CD4-positive, alpha-beta T cell treated with Interleukin-6 for 4 hours (primary cell): ENCODE data around the gene SHROOM1.
"Not testable (repeated sequence)": the region's sequence is repeated elsewhere in the genome, so short reads cannot be mapped to it uniquely, and the experiment has no call there.

ENCODE experiments used
- DNase-seq: peaks from one replicate; pipeline ENCODE4 v3.0.0-alpha.2; 2020; ENCODE audit warnings: mixed read lengths

Gene SHROOM1

DNA sequence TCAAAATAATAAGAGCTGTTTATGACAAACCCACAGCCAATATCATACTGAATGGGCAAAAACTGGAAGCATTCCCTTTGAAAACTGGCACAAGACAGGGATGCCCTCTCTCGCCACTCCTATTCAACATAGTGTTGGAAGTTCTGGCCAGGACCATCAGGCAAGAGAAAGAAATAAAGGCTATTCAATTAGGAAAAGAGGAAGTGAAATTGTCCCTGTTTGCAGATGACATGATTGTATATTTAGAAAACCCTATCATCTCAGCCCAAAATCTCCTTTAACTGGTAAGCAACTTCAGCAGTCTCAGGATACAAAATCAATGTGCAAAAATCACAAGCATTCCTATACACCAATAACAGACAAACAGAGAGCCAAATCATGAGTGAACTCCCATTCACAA, 26.2 kb downstream of the SHROOM1 start:
- not testable (repeated sequence) for DNase-seq

DNA sequence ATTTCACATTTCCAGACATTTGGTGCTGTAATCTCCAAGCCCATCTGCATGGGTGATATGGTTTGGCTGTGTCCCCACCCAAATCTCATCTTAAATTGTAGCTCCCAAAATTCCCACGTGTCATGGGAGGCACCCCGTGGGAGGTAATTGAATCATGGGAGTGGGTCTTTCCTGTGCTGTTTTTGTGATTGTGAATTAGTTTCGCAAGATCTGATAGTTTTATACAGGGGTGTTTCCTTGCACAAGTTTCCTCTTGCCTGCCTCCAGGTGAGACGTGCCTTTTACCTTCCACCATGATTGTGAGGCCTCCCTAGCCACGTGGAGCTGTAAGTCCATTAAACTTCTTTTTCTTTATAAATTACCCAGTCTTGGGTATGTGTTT, 27.8 kb downstream of the SHROOM1 start:
- not testable (repeated sequence) for DNase-seq

DNA sequence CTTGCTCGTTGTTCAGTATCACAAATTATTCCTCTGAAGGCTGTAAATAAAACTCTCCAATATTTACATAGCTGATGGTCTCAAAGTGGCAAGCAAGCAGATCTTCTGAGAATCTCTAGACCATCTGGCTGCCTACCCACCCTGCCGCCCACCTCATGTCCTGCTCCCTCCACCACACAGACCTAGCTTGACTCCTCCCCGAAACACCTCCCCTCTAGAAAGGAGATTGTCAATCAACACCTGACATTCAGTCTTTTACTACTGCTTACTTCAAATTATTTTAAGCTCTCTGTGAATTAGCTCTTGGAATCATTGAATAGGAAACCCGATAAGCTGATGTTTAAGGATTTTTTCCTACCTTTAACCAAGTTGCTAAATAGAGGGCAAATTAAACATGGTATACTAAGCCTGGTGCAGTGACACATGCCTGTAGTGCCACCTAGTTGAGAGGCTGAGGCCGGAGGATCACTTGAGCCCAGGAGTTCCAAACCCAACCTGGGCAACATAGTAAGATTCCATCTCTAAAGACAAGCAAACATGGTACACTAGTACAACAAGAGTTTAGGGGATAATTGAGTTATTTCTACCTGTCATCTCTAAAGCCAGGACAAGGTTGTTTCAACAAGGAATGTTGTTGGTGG, 28.3 kb downstream of the SHROOM1 start:
- no peak for DNase-seq

DNA sequence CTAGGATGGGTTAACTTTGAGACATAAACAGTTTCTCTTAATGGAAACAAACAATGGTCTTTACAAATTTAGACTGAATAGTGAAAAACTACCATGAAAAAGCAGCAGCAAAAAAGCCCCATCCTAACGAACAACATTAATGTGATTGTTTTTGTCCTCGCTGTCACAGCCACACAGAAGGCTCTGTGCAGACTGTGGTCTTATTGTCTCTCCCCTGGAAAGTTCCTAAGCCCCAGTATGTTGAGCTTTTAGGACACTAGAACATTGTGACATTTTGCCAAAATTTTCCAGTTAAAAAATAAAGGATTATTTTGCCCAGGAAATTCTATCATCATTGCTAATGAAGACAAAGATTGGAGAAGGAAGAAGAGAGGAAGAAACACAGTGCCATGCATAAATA, 29.9 kb downstream of the SHROOM1 start:
- DNase-seq: no peak

DNA sequence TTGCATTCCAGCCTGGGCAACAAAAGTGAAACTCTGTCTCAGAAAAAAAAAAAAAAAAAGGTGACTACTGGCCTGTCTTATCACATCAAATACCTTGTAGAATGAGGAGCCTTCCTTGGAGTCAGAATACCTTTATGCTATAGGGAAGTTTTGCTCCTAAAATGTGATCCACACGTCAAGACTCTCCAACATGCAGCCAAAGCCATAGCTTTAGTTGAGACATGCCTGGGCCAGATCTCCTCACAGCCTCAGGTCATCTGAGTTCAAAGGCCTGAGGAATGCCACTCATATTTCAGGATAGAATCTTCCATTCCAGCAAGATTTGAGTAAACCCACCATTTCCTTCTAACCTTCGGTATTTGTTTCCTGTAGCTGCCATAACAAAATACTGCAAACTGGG, 31.1 kb downstream of the SHROOM1 start:
- no peak for DNase-seq

DNA sequence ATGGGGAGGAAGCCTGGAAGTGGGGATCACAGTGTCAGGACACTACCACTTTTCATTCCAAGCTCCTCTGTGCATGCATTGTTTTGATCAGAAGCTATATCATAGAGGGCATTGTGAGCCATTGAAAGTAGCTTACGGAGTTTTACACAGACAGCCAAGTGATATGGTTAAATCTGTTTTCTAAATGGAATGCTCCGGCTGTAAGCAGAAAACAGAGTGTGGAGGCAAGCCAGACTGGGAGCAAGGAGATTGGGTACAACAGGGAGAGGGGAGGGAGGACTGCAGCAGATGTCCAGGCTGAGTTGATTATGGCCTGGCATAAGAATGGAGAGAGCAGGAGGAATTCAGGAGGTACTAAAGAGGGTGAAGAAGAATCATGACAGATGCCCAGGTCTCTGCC, 32.8 kb downstream of the SHROOM1 start:
- DNase-seq: no peak

DNA sequence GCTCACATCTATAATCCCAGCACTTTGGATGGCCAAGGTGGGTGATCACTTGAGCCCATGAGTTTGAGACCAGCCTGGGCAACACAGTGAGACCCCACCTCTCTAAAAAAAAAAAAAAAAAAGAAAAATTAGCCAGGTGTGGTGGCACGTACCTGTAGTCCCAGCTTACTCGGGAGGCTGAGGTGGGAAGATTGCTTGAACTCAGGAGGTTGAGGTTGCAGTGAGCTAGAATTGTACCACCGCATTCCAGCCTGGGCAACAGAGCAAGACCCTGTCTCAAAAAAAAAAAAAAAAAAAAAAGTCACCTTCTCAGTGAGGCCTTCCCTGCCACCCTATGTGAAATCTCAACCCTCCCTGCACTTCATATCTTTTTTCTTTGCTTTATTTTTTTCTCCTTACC, 39.4 kb downstream of the SHROOM1 start:
- no peak for DNase-seq

DNA sequence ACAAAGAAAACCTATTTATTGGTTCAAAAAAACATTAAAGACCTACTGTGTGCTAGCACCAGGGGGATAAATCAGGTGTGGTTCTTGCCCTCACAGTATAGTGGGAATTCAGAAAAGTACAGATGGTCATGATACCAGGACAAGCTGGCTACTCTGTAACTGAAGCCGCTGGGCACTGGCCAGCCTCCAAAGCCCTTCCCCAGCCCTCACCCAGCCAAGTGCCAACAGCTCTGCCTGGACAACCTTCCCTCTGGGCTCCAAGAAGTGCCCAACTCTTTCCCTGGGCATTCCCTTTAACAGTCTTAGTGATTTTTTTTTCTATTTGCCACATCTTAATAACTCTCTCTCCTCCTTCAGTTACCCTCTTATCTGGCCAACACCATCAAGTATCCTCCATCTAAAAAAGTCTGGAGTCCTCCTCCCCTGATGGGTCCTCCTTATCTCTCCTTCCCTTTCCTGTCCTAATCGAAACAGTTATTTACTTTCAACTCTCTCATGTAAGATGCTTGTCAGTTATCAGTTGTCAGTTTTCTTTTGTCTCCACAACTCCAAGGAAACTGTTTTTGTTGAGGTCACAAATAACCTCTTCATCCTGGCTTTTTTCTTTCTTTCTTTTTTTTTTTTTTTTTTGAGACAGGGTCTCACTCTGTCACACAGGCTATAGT, 40.1 kb downstream of the SHROOM1 start:
- no peak for DNase-seq

DNA sequence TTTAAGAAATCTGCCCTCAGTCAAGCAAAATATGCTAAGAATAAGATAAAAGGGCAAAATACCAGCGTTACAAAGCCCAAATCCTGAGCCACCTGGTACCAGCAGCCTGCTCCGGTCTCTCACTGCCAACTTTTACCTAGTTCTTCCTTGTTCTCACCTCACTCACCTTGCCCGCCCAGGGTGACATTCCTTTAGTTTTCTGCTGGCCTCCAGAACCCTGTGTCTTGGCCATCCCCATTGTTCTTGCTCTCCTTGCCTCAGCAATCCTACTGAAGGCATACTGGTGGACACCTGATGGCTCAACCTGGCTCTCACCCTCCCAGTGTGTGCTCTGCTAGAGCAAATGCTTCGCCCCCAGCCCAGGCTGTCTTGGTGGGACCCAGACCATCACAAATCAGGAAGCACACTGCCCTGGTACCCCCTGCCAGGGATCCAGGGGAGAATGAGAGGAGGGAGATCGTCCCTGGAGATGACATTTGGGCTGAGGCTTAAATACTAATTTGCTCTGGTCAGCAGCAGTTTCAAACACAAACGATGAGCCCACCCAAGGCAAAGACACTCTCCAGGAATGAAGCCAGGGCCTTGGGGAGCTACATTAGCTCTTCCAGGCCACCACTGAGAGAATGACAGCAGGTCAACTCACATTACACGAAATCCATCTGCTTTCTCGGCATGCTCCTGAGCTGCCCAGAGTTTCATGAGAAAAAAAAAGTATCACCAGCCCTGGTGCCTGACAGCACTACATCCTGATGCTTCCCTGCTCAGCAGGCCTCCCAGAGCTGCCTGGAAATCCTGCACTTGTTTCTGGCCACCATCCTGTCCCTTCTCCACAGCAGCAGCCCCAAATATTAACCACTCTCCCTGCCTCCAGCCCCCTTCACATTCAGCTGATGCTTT, 41.2 kb downstream of the SHROOM1 start:
- DNase-seq: no peak

DNA sequence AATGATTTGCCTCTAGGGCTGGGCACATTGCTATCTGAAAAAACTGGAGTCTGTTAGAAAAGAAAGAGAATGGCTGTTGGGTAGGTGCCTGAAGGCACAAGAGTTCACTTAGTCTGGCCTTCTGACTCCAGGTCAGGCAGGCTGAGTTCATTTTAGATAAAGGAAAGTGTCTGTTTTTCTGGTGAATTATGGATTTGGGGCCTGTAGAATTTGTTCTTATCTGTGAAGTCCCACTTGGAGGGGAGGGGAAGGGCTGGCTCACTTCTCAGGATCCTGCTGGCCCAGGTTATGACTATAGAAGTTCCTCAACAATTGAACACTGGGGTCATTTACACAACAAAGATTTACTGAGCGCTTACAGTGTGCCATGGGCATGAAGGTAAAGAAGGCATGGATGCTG, 41.9 kb downstream of the SHROOM1 start:
- DNase-seq: no peak

DNA sequence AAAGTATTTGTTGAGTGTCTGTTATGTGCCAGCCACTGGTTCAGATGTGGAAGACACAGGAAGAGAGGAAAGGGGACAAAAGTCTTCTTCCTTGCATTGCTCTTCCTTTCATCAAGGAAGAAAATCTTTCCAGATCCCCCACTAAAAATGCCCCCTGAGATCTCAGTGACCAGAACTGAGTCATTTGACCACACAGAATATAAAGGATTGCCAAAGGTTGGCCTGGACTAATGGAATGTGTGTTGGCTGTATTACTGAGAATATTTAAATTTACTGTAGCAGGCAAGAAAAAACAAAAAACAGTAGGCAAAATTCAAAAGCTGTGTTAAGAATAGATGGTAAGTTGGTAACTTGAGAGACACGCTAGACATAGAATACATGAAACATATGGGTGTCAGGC, 43.4 kb downstream of the SHROOM1 start:
- no peak for DNase-seq

DNA sequence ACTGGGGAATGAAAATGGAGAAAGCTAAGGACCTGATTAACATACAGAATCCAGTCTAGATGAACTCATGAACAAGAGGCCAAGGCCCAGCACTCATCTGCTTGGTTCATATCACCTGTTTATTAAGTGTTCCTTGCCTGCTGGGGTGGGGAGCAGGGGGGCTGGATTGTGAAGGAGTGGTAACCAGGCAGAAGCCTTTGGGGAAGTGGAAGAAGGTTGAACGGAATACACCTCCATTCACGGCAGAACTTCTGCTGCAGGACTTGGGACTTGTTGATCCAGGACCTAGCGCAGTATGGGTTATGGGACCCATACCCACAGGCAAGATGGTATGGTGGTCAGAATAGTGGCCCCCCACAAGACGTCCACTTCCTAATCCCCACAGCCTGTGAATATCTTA, 44.6 kb downstream of the SHROOM1 start:
- DNase-seq: no peak

DNA sequence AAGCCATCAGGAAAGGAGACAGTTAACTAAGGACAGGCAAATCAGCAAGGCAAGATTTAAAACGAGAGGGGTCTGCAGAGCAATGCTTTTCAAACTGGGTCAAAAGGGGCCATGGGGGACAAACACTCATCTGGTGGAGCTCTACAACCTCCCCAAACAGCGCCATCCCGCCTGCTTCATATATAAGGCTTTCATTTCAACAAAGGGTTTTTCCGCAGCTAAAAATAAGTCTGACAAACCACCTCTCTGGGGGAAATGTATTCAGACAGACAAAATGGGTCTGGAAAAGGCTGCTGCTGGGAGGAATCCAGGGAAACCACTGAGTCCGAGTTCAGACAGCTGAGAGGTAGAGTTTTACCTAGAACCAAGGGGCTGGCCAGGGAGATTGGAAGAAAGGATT, 45.1 kb downstream of the SHROOM1 start:
- DNase-seq: no peak

DNA sequence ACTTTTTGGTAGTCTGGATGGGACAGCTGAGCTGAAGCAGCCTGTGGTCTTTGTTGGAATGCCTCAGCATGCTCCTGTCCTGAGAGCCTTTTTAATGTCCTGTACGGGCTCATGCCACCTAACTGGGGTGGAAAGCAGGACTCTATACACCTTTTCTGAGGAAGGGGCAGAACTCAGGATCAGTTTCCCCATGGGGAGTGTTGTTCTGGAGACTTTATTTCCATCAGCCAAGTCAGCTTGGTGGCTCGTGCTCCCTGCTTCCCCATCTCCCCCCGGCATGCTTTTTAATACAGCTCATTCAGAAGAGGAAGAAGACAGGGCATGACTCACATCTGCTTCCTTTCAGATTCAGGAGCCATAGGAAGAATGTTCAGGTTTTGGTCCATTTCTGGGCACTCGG, 48.3 kb downstream of the SHROOM1 start:
- DNase-seq: no peak

DNA sequence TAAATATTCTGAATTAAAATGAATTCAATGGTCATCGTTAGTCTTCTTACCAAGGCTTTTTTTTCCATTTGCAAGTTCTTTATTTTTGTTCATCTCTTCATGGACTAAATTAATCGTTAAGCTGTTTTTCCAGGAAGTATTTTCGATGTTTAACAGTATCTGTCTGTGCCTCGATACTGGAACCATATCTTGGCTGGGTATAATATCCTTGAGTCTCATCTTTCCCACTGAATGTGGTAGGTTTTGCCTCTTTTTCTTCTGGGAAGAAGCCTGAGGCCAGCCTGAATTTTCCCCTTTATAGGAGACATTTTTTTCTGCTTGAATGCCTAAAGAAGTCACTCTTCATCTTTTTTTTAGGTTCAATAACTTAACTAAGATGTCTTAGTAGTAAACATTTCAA, 49.4 kb downstream of the SHROOM1 start:
- no peak for DNase-seq

DNA sequence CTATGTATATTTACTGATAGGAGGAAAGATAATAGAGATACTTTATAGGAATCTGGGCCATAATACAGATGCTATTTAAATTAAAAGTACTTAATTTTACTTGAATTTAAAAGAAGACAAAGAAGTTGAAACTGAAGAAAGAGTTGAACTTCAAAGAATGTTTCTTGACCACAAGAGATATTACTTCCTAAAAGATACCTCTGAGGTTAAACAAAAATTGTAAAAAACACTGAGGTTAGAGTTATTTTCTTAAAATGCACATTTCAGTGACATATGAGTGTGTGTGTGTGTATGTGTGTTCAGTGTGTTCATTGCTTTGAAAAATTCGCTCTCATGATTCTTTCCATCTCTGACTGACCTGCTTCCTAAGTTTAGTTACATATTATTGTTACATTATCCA, 49.9 kb downstream of the SHROOM1 start:
- DNase-seq: no peak

DNA sequence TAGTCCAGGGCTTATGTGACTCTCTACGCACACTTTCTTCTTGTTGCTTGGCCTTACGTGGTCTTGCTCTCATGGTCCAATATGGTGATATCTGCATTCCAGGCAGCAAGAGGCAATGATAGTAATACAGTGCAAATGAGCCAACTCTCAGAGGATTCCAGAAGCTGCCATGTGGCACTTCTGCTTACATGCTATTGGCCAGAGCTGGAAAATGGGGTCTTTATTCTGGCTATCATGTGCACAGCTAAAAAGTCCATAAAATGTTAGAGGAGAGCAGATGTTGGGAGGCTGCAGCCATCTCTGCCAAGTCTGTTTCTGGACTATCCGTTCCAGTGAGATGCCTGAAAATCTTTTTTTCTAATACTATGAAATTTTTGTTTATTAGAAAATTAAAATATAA, 50.5 kb downstream of the SHROOM1 start:
- no peak for DNase-seq

DNA sequence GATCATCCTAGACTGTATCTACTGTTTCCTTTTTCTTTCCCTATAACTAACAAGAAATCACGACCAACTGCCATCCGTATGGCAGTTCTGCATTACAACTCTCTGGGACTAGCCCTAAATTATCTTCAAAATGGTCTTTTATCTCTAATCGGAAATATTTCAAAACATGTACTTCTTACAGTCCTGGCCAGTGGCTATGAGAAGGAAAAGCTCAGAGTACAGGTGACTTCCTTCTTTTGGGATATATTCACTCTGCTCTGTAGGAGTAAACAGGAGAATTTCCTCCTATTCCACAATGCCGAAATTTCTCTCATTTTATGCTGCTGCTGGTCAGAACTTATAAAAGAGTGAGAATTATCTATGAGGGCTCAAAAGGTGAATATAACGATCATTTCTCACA, 51.6 kb downstream of the SHROOM1 start:
- DNase-seq: no peak

DNA sequence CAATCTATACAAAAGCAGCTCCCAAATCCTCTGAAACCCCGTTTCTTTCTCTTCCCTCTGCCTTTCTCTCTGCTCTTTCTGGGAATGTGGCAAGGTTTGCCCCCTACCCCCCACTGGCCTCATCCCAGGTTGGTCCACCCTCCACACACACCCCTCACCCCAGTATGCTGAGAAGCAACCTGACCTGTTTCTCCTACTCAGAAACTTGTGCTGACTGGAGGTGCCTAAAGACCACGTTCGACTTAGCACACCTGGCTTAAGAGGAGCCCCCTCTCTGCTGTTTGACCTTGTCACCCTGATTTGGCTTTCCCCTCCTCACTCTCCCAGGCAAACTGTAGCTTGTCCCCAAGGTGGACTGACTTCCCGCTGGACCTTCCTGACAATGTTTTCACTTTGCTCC, 52.3 kb downstream of the SHROOM1 start:
- DNase-seq: no peak

DNA sequence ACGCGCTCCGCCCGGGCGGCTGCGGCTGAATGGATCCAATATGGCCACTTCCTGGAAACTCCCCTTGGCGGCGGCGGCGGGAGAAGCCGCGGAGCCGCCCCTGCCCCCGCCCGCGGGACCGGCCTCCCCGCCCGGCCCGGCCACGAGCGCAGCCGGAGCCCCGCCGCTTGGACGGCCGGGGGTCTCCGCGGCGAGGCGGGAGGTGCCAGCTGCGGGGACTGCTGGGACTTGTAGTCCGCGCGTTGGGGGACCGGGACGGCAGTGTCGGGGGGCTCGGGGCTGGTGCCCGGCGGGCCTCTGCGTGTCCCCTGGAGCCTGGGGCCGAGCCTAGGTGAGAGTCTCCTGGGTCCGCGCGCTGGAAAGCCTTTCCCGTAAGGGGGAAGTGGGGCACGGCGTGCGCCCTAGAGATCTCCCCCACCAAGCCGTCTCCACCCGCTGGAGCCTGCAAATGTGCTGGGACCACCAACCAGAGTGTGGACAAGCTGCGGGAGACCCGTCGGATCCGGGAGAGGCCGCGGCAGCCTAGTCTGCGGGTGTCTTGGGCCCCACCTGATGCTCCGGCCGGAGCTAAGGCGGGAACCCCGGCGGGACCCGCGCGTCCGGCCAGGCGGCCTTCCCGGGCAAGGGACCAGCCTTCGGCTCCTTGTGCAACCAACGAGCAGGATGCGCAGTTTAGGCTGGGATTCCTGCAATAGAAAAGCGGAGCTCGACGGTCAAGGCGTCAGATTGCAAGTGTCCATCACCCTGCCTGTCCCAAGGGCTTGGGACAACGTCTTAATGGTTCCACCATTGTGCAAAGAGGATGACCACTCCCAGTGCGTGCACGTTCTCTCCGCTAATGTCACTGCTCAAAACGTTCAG, 53.0 kb downstream of the SHROOM1 start, which contains the start of gene SEPTIN8:
SEPTIN8 (minus strand) TSS at position 31 of the 861 bp plus-strand sequence. CDS start 102 bp downstream, outside the sequence.
- peak; percentile 42 for DNase-seq

DNA sequence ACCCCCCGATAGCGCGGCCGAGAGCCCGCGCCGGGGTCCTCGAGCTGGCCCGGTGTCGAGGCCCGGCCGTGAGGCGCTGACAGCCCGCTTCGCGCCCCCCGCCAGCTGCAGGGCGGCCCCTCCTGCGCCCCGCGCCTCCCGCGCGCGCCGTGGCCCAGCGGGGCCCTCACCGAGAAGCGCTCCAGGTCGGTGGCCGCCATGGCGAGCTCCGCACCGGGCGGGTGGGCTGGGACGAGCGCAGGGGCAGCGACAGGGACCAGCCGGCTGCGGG, 53.6 kb downstream of the SHROOM1 start:
- no peak for DNase-seq

DNA sequence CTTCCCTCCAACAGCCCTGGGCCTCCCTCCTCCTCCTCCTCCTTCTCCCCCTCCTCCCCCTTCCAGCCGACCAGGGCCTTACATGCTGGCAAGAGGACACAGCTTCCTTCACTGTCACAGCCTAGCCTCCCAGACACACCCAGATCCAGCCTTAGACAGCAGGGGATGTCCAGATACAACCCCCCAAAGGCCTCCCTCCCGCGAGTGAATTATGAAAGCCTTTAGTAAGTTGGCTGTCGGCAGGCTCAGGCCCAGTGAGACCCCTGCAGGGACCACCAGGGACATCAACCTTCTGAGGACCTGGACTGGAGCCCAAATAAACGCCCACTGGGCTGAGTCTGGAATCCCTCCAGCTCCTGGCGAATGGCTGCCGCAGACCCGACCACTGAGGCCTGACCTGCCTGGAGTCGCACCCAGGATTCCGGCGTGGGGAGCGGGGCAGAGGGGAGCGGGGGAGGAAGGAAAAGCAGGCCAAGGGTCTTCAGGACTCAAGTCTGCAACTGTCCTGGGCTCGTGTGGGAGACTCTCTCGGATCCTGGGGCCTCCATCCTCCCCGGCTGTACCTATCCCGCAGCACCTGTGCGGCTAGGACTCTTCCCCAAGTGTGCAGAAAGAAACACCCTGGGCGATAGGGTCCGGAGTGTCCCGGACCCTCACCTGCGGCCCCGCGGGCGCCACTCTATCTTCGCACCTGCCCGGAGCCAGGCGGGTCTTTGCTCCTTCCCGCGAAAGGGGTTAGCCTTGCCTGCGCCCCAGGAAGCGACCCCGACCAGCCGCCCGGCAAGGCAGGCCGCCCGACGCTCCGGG, 54.1 kb downstream of the SHROOM1 start:
- peak; percentile 8 for DNase-seq
